H1 (cell line): ENCODE measurements around the gene ZBTB8B.

Experiments used
- CTCF ChIP-seq, 3 experiments: IDR thresholded peaks; 1 replicate in 2 of 3; 2 replicates in 1 of 3; pipeline versions ENCODE4 v1.5.1 to v1.6.1; 2011; ENCODE audit warnings: low read length in 3 of 3, mild to moderate bottlenecking in 3 of 3, inconsistent platforms in 2 of 3, low read depth in 1 of 3, moderate library complexity in 1 of 3; ENCODE audit not compliant: insufficient read depth in 1 of 3; ENCODE audit errors: control extremely low read depth in 1 of 3
- EZH2 ChIP-seq: fragments of 200-600 bp; sonication (generic); IDR thresholded peaks from 2 replicates; pipeline ENCODE4 v1.7.1; 2012; ENCODE audit warnings: low read depth, mild to moderate bottlenecking, moderate library complexity, low read length, inconsistent platforms; ENCODE audit not compliant: severe bottlenecking
- GABPA ChIP-seq: IDR thresholded peaks from 2 replicates; pipeline ENCODE4 v1.6.1; 2011; ENCODE audit warnings: mild to moderate bottlenecking, low read length, moderate library complexity, borderline replicate concordance; ENCODE audit not compliant: insufficient read depth
- KDM4A ChIP-seq: IDR thresholded peaks from one replicate; pipeline ENCODE4 v1.7.1; 2012; ENCODE audit warnings: low read depth, mild to moderate bottlenecking, moderate library complexity, low read length, inconsistent platforms; ENCODE audit not compliant: severe bottlenecking
- KDM5A ChIP-seq: fragments of 200-600 bp; IDR thresholded peaks from 2 replicates; pipeline ENCODE4 v1.7.1; 2012; ENCODE audit warnings: mild to moderate bottlenecking, low read length, inconsistent platforms, mixed read lengths
- MAX ChIP-seq: IDR thresholded peaks from 2 replicates; pipeline ENCODE4 v1.6.1; 2012; ENCODE audit warnings: inconsistent platforms
- POLR2A ChIP-seq, 2 experiments: IDR thresholded peaks; 1 replicate in 1 of 2; 2 replicates in 1 of 2; pipeline ENCODE4 v1.6.1; 2011; ENCODE audit warnings: low read depth in 2 of 2, low read length in 2 of 2, mild to moderate bottlenecking in 2 of 2; ENCODE audit errors: control extremely low read depth in 1 of 2
- RXRA ChIP-seq: IDR thresholded peaks from 2 replicates; pipeline ENCODE4 v1.6.1; 2011; ENCODE audit warnings: low read depth, mild to moderate bottlenecking, low read length, moderate library complexity; ENCODE audit not compliant: insufficient read depth

- TF ChIP-seq GABPA (no peak), CTCF (IDR thresholded peaks at IDR 0.05; ENCODE audit: control extremely low read depth in 1 of 3, insufficient read depth in 1 of 3, low read depth in 1 of 3, low read length in 3 of 3) (no peak), MAX (no peak), RXRA (no peak), EZH2 (no peak), KDM4A (no peak), POLR2A (IDR thresholded peaks at IDR 0.05; ENCODE audit: control extremely low read depth in 1 of 2, low read depth in 2 of 2, low read length in 2 of 2) (no peak), KDM5A (no peak)
These were observed 8.9 kb upstream of the ZBTB8B start for GRCh38 chr1:32455958-32456357.
